Thyroid gland (tissue), 4 donors: Measurements from ENCODE around the gene GAS2.

Experiments
- CTCF ChIP-seq, 6 experiments: fragments of 200-600 bp in 3 of 6; fragments of 450-650 bp in 3 of 6; sonication (generic) in 3 of 6; IDR thresholded peaks; one replicate each; pipeline ENCODE4 v1.5.1; 2016 to 2019; ENCODE audit warnings: antibody characterized with exemption in 6 of 6, mild to moderate bottlenecking in 2 of 6, inconsistent platforms in 1 of 6, moderate library complexity in 1 of 6
- POLR2A ChIP-seq, 2 donors: fragments of 450-650 bp; IDR thresholded peaks; one replicate each; pipeline ENCODE4 v1.6.1; 2017; ENCODE audit warnings: antibody characterized with exemption in 2 of 2, mild to moderate bottlenecking in 2 of 2, moderate library complexity in 1 of 2

GRCh38 chr11:22761066-22761465 is 94.7 kb downstream of the GAS2 start:
- TF ChIP-seq CTCF (IDR thresholded peaks at IDR 0.05): no peak
- TF ChIP-seq POLR2A (IDR thresholded peaks at IDR 0.05): no peak
